GM12872 (cell line): Measurements from ENCODE around the gene CDKN1C.

Experiments
- TF ChIP-seq, protein P1 (sequence below): IDR thresholded peaks from 3 replicates; pipeline ENCODE4 v1.5.1; 2011; ENCODE audit warnings: low read depth, mild to moderate bottlenecking, low read length, moderate library complexity; ENCODE audit not compliant: insufficient read depth

Gene CDKN1C

DNA sequence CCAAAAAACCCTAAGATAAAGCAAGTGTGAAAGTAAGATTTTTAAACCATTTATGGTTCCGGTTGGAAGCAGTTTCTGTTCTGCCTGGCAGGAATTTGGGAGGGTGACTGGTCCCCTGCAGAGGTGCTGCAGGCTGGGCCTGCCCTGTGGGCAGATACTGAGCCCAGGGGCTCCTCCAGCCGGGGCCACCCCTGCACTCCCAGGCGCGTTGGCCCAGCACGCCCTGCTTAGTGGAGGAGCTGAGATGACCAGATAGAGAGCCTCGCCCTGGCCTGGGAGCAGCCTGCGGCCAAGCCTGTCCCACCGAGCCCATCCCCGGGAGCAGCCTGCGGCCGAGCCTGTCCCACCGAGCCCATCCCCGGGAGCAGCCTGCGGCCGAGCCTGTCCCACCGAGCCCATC lies 35.7 kb upstream of the CDKN1C start:
- TF ChIP-seq, protein P1, sequence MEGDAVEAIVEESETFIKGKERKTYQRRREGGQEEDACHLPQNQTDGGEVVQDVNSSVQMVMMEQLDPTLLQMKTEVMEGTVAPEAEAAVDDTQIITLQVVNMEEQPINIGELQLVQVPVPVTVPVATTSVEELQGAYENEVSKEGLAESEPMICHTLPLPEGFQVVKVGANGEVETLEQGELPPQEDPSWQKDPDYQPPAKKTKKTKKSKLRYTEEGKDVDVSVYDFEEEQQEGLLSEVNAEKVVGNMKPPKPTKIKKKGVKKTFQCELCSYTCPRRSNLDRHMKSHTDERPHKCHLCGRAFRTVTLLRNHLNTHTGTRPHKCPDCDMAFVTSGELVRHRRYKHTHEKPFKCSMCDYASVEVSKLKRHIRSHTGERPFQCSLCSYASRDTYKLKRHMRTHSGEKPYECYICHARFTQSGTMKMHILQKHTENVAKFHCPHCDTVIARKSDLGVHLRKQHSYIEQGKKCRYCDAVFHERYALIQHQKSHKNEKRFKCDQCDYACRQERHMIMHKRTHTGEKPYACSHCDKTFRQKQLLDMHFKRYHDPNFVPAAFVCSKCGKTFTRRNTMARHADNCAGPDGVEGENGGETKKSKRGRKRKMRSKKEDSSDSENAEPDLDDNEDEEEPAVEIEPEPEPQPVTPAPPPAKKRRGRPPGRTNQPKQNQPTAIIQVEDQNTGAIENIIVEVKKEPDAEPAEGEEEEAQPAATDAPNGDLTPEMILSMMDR: no peak

GRCh38 chr11:2920343-2920742 lies 34.8 kb upstream of the CDKN1C start:
- TF ChIP-seq, protein P1: no peak

- TF ChIP-seq, protein P1: no peak
Observed at GRCh38 chr11:2919837-2920236, 34.3 kb upstream of the CDKN1C start.

- TF ChIP-seq, protein P1: no peak
Observed at GRCh38 chr11:2919188-2919587, 33.6 kb upstream of the CDKN1C start.

DNA sequence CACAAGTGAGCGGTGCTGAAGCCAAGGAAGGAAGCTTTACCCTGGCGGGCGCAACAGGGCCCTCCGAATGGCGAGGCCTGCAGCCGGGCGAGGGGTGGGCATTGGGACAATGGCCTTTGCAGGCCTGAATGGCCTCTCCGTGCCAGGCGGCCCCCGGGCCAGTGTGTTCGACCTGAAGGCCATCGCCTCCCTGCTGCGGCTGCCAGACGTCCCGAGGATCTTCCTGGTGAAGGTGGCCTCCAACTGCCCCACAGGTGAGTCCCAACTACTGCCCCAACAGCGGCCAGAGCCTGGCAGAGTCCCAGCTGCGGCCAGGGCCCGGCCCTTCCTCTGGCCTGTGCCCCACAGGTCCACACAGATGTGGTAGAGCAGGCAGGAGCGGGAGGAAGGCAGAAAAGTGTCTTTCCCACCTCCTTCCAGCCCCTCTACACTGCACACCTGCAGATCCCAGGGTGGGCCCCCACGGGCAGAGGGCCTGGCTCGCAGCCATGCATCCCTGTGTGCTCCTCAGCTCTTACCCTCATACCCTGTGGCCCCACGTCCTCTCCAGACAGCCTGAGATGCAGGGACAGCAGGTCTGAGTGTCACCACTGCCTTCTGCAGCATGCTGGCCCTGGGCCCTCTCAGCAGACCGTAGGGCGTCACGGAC lies 32.4 kb upstream of the CDKN1C start:
- TF ChIP-seq, protein P1: no peak

DNA sequence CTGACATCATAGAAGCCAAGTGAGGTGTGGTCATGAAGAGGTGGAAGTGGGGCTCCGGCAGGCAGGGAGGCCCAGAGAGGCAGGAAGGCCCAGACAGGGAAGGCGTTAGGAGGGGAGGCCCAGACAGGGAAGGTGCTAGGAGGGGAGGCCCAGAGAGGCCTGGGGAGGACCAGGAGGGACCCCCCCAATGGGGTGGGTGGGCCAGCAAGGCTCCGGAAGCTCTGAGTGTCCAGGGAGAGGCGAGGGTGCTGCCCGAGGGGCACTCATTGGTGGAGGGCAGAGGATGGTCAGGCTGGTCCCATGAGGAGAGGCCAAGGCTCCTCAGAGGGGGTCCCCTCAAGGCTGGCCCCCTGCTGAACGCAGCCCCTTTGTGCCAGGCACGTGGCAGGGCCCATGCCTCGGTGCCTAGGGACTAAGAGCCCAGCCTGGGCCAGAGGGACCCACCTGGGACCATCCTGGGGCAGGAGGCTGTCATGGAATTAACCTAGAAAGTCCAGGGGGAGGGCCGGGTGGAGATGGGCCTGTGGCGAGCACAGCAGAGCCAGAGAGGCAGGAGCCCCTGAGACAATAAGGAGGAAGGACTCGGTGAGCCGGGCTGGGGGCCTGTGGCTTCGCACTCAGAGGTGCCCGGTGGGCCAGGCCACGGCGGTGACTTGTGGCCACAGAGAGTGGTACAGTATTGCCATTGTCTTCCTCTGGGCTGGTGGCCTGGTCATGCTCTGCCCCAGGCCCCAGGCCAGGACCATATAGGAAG lies 31.5 kb upstream of the CDKN1C start:
- TF ChIP-seq, protein P1: no peak

DNA sequence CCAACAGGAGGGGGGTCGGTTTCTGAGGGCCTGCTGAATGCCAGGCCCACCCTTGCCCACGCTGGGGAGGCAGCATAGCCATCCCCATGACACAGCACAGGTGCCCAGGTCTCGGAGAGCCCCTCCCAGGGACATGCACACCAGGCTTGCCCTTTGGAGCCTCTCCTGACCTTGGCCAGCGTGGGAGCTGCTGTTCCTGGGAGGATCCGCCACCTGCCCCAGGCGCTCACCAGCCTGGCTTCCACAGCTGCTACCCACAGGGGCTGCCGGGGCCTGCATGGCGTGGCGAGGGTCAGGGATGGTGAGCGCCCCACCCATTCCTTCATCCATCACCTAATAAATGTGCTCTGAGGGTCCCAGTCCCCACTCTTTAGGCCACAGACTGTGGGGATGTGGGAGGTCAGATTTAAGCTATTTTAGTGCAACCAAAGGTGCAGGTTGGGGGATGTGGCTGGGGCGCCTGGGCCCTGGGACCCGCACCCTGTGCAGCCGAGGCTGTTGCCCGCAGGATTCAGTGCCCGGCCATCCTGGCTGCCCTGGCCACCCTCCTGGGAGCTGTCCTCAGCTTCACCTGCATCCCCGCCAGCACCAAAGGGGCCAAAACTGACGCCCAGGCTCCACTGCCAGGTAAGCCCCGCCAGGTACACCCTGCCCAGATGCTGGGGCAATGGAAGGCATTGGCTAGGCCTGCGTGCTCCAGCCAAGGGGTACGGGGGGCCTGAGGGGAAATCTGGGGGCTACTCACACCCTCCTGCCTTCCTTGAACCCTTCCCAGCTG lies 30.7 kb upstream of the CDKN1C start:
- TF ChIP-seq, protein P1: no peak
